ENCODE results near the gene ZSWIM3. TPM values are rescaled to one million over a fixed set of nuclear protein-coding genes. Genes with fewer than 3 reads are reported as not detected.

ZSWIM3 gene
- total and polyA plus RNA-seq, 2 of the 13 experiments (the other 11 are each of a cell fraction or from before 2014, with no cell fraction given), result 5.2 to 5.8 TPM

DNA sequence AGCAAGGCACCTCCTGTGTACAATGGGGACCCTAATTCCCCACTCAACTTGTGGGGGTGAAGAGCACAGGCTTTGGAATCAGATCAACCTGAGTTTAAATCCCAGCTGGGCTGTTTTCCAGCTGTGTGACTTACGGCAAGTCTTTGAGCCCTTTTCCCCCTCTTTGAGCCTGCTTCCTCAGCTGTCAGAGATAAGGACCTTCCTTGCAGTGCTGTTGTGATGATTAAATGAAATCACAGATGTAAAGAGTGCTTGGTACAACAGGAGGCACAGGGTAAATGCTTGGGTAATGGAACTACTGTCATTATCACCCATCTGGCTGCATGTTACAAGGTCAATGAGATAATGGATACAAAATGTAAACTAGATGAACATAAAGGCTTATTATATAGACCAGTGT, 20.6 kb upstream of the ZSWIM3 start:
- Histone ChIP-seq H3K36me3 (replicated peaks in 1 of 2; ENCODE audit: control insufficient read depth in 1 of 2, insufficient read depth in 2 of 2, low read length in 2 of 2) (peaks cover 8 to 12% of the 10 kb centered on the region in 2 experiments; a peak in 3 of 5 replicates), H3K9me3 (ENCODE audit: low read length) (no peaks in the 10 kb centered on the region), H3K27ac (ENCODE audit: extremely low read length, insufficient read depth, low read length) (no peak overlapping the region), H4K20me1 (ENCODE audit: insufficient read depth, low read length) (no peaks in the 10 kb centered on the region), H3K4me1 (ENCODE audit: insufficient read depth, low read length) (peaks cover 42% of the 10 kb centered on the region), H3K4me3 (replicated peaks in 1 of 3; ENCODE audit: insufficient read depth in 1 of 3, low read depth in 2 of 3, low read length in 3 of 3) (no peak overlapping the region), H3K9ac (ENCODE audit: insufficient read depth, low read depth, low read length) (no peak overlapping the region), H2AFZ (ENCODE audit: low read length) (no peak overlapping the region), H3K79me2 (ENCODE audit: insufficient read depth, low read length) (no peaks in the 10 kb centered on the region), H3K27me3 (ENCODE audit: control insufficient read depth in 1 of 2, insufficient read depth in 2 of 2, low read length in 2 of 2) (no peaks in the 10 kb centered on the region), H3K4me2 (ENCODE audit: low read depth, low read length) (no peak overlapping the region)
- intact Hi-C loops (cut with micrococcal nuclease; ENCODE audit: unreplicated experiment), result no loop called here
- CTCF ChIA-PET (ENCODE audit: low intra/inter-chr PET ratio, low total read pairs), result no interaction called here
- DNase-seq (ENCODE audit: low spot score), result no peak
- no peak for FAIRE-seq
- WGBS (ENCODE audit: low lambda C conversion rate), result 65% methylated on average over 1 of the region's 1 CpG
- POLR2A ChIA-PET, result interaction anchor here (0.9 to 1.3 kb wide), 3 partner anchors 27 to 88 kb away, joined by 3 to 4 read pairs (median 4); partner anchors contain the start of gene ZSWIM1
- BruUV-seq (replicated peaks), result no TSS peak
- in situ Hi-C loops (cut with HindIII; ENCODE audit: extremely low pct_ligation_motif_present, low pct_unique_long_range_greater_than_20kb), result no loop called here
- TF ChIP-seq HMG20B (CRISPR knock-in tag; conservative IDR thresholded peaks at IDR 0.05) (peak; percentile 73; the same call in 1 of the 2 replicates), FOXA1 (IDR thresholded peaks at IDR 0.05) (no peak), FOXA1 (CRISPR knock-in tag; IDR thresholded peaks at IDR 0.05) (peak; percentile 26; the same call in 1 of the 2 replicates), PHF20 (CRISPR knock-in tag; IDR thresholded peaks at IDR 0.05) (no peak), SCMH1 (CRISPR knock-in tag; IDR thresholded peaks at IDR 0.05; ENCODE audit: borderline replicate concordance) (no peak), FOXA3 (CRISPR knock-in tag; IDR thresholded peaks at IDR 0.05) (0 out of 2 replicates have a peak, but pooled peaks have one; percentile 21), GZF1 (CRISPR knock-in tag; IDR thresholded peaks at IDR 0.05) (no peak)
- ATAC-seq, result no peak

DNA sequence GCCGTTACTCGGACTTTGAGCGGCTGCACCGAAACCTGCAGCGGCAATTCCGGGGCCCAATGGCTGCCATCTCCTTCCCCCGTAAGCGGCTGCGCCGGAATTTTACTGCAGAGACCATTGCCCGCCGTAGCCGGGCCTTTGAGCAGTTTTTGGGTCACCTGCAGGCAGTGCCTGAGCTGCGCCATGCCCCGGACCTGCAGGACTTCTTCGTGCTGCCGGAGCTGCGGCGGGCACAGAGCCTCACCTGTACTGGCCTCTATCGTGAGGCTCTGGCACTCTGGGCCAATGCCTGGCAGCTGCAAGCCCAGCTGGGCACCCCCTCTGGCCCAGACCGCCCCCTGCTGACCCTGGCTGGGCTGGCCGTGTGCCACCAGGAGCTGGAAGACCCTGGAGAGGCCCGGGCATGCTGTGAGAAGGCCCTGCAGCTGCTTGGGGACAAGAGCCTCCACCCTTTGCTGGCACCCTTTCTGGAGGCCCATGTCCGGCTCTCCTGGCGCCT, 16.7 kb upstream of the ZSWIM3 start:
- FAIRE-seq (no peak), DNase-seq (ENCODE audit: low spot score) (no peak), ATAC-seq (peak; percentile 11; the same call in 2 of the 3 replicates)
- 97% methylated on average over 16 of the region's 25 CpGs for WGBS (ENCODE audit: low lambda C conversion rate)
- H3K4me2 ChIP-seq (ENCODE audit: low read depth, low read length), result no peak overlapping the region
- H4K20me1 ChIP-seq (ENCODE audit: insufficient read depth, low read length), result no peaks in the 10 kb centered on the region
- POLR2A ChIA-PET, result interaction anchor here (0.9 to 2.7 kb wide), 10 partner anchors 7 to 129 kb away, joined by 3 to 12 read pairs (median 5); partner anchors contain the start of genes ACOT8, SNX21, ZSWIM1 and ZSWIM3
- no peak overlapping the region for H3K4me3 ChIP-seq (replicated peaks in 1 of 3; ENCODE audit: insufficient read depth in 1 of 3, low read depth in 2 of 3, low read length in 3 of 3)
- in situ Hi-C loops (cut with HindIII; ENCODE audit: extremely low pct_ligation_motif_present, low pct_unique_long_range_greater_than_20kb), result no loop called here
- H3K27ac ChIP-seq (ENCODE audit: extremely low read length, insufficient read depth, low read length), result no peak overlapping the region
- H3K36me3 ChIP-seq (replicated peaks in 1 of 2; ENCODE audit: control insufficient read depth in 1 of 2, insufficient read depth in 2 of 2, low read length in 2 of 2), result peaks cover 18 to 42% of the 10 kb centered on the region in 2 experiments
- H3K79me2 ChIP-seq (ENCODE audit: insufficient read depth, low read length), result no peaks in the 10 kb centered on the region
- CTCF ChIA-PET (ENCODE audit: low intra/inter-chr PET ratio, low total read pairs), result no interaction called here
- peaks cover 10% of the 10 kb centered on the region for H3K4me1 ChIP-seq (ENCODE audit: insufficient read depth, low read length)
- no peak overlapping the region for H2AFZ ChIP-seq (ENCODE audit: low read length)
- H3K9ac ChIP-seq (ENCODE audit: insufficient read depth, low read depth, low read length), result no peak overlapping the region
- H3K9me3 ChIP-seq (ENCODE audit: low read length), result no peaks in the 10 kb centered on the region
- no TSS peak for BruUV-seq (replicated peaks)
- intact Hi-C loops (cut with micrococcal nuclease; ENCODE audit: unreplicated experiment), result no loop called here
- H3K27me3 ChIP-seq (ENCODE audit: control insufficient read depth in 1 of 2, insufficient read depth in 2 of 2, low read length in 2 of 2), result no peaks in the 10 kb centered on the region
- TF ChIP-seq NR2C2 (CRISPR knock-in tag; IDR thresholded peaks at IDR 0.05; ENCODE audit: borderline replicate concordance), result no peak
- TF ChIP-seq ZNF790 (CRISPR knock-in tag; IDR thresholded peaks at IDR 0.05; ENCODE audit: borderline replicate concordance), result no peak
- TF ChIP-seq ZBTB38 (CRISPR knock-in tag; IDR thresholded peaks at IDR 0.05), result no peak
- TF ChIP-seq, protein P1, sequence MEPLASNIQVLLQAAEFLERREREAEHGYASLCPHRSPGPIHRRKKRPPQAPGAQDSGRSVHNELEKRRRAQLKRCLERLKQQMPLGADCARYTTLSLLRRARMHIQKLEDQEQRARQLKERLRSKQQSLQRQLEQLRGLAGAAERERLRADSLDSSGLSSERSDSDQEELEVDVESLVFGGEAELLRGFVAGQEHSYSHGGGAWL (CRISPR knock-in tag; IDR thresholded peaks at IDR 0.05), result no peak
- peak; percentile 23; the same call in 1 of the 2 replicates for TF ChIP-seq ZNF768 (CRISPR knock-in tag; IDR thresholded peaks at IDR 0.05)
- TF ChIP-seq HDAC1 (CRISPR knock-in tag; IDR thresholded peaks at IDR 0.05), result no peak
- no peak for TF ChIP-seq GTF2F1 (IDR thresholded peaks at IDR 0.05; ENCODE audit: low read length)
- TF ChIP-seq ARHGAP35 (CRISPR knock-in tag; IDR thresholded peaks at IDR 0.05; ENCODE audit: borderline replicate concordance), result no peak
- TF ChIP-seq RBFOX2 (IDR thresholded peaks at IDR 0.05; ENCODE audit: low read depth, low read length), result peak; percentile 63
- 0 out of 2 replicates have a peak, but pooled peaks have one; percentile 6 for TF ChIP-seq STAG1 (CRISPR knock-in tag; IDR thresholded peaks at IDR 0.05)
- TF ChIP-seq, protein P2, sequence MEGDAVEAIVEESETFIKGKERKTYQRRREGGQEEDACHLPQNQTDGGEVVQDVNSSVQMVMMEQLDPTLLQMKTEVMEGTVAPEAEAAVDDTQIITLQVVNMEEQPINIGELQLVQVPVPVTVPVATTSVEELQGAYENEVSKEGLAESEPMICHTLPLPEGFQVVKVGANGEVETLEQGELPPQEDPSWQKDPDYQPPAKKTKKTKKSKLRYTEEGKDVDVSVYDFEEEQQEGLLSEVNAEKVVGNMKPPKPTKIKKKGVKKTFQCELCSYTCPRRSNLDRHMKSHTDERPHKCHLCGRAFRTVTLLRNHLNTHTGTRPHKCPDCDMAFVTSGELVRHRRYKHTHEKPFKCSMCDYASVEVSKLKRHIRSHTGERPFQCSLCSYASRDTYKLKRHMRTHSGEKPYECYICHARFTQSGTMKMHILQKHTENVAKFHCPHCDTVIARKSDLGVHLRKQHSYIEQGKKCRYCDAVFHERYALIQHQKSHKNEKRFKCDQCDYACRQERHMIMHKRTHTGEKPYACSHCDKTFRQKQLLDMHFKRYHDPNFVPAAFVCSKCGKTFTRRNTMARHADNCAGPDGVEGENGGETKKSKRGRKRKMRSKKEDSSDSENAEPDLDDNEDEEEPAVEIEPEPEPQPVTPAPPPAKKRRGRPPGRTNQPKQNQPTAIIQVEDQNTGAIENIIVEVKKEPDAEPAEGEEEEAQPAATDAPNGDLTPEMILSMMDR (CRISPR knock-in tag; IDR thresholded peaks at IDR 0.05), result peak; percentile 29; the same call in 1 of the 2 replicates
- TF ChIP-seq ISX (CRISPR knock-in tag; conservative IDR thresholded peaks at IDR 0.05), result no peak

All from HepG2 (cell line).